GM13977 (cell line): ENCODE data around the gene FOXP3.

ENCODE experiments used
- DNase-seq: peaks from one replicate; pipeline ENCODE4 v3.0.0; 2012; ENCODE audit warnings: low spot score
- CTCF ChIP-seq: IDR thresholded peaks from 2 replicates; pipeline ENCODE4 v1.5.1; 2012; ENCODE audit warnings: mild to moderate bottlenecking, control low read depth; ENCODE audit not compliant: insufficient read depth; ENCODE audit errors: extremely low read depth, missing control alignments
- in situ Hi-C: fragments of 300-500 bp; cut with MboI; formaldehyde crosslinking; loops from one replicate; pipeline ENCODE4 v1.12.0; 2022; ENCODE audit warnings: low sequenced_read_pairs, low pct_unique_long_range_greater_than_20kb, mixed read lengths, inconsistent platforms; ENCODE audit not compliant: unreplicated experiment

Gene FOXP3

GRCh38 chrX:49233176-49233575, 31.3 kb downstream of the FOXP3 start, which contains the start of gene CACNA1F:
Gene CACNA1F (minus strand): TSS chrX:49233340. CDS start chrX:49233309, 31 bp downstream.
- no peak for TF ChIP-seq CTCF
- in situ Hi-C loops = no loop called here
- no peak for DNase-seq

- TF ChIP-seq CTCF = no peak
- in situ Hi-C loops = no loop called here
- no peak for DNase-seq
These were observed 32.0 kb downstream of the FOXP3 start for GRCh38 chrX:49232525-49232924.

- in situ Hi-C loops = no loop called here
- TF ChIP-seq CTCF = no peak
- no peak for DNase-seq
These were observed 33.0 kb downstream of the FOXP3 start for GRCh38 chrX:49231333-49232000.

- in situ Hi-C loops = no loop called here
- peak; percentile 30 for TF ChIP-seq CTCF
- peak; percentile 81 for DNase-seq
These were observed 33.8 kb downstream of the FOXP3 start for GRCh38 chrX:49230500-49231232.

GRCh38 chrX:49228185-49228584, 36.3 kb downstream of the FOXP3 start:
- in situ Hi-C loops = no loop called here
- no peak for DNase-seq
- no peak for TF ChIP-seq CTCF

- TF ChIP-seq CTCF = no peak
- in situ Hi-C loops = no loop called here
- DNase-seq = no peak
These were observed 36.8 kb downstream of the FOXP3 start for GRCh38 chrX:49227726-49228125.
